IMR-90 (cell line): ENCODE measurements around the gene DENND1B.

Source experiments
- BHLHE40 ChIP-seq: fragments of 150-350 bp; IDR thresholded peaks from 2 replicates; pipeline ENCODE4 v1.6.1; 2016; ENCODE audit warnings: mild to moderate bottlenecking, low read depth, low read length
- CEBPB ChIP-seq: IDR thresholded peaks from 2 replicates; pipeline ENCODE4 v1.6.1; 2012; ENCODE audit warnings: low read depth, low read length, improper control_type of control experiment
- CHD1 ChIP-seq: IDR thresholded peaks from 2 replicates; pipeline ENCODE4 v1.6.1; 2012; ENCODE audit warnings: low read depth, low read length, improper control_type of control experiment
- FOS ChIP-seq: fragments of 150-350 bp; IDR thresholded peaks from 2 replicates; pipeline ENCODE4 v1.6.1; 2016; ENCODE audit warnings: low read depth, low read length
- MAZ ChIP-seq: IDR thresholded peaks from 2 replicates; pipeline ENCODE4 v1.6.1; 2012; ENCODE audit warnings: low read depth, mild to moderate bottlenecking, low read length, improper control_type of control experiment, moderate library complexity, borderline replicate concordance
- MXI1 ChIP-seq: IDR thresholded peaks from 2 replicates; pipeline ENCODE4 v1.6.1; 2012; ENCODE audit warnings: low read depth, mild to moderate bottlenecking, low read length, moderate library complexity, borderline replicate concordance
- NFE2L2 ChIP-seq: fragments of 150-350 bp; IDR thresholded peaks from 2 replicates; pipeline ENCODE4 v1.6.1; 2016; ENCODE audit warnings: low read depth, mild to moderate bottlenecking, low read length
- POLR2A ChIP-seq: IDR thresholded peaks from 2 replicates; pipeline ENCODE4 v1.6.1; 2012; ENCODE audit warnings: mild to moderate bottlenecking, low read depth, low read length
- RAD21 ChIP-seq: IDR thresholded peaks from 2 replicates; pipeline ENCODE4 v1.6.1; 2012; ENCODE audit warnings: low read length, improper control_type of control experiment
- RFX5 ChIP-seq: IDR thresholded peaks from 2 replicates; pipeline ENCODE4 v1.8.0; 2012; ENCODE audit warnings: low read depth, mild to moderate bottlenecking, low read length, moderate library complexity
- SMC3 ChIP-seq: fragments of 150-350 bp; IDR thresholded peaks from 2 replicates; pipeline ENCODE4 v1.6.1; 2016; ENCODE audit warnings: low read depth, mild to moderate bottlenecking, antibody characterized with exemption, low read length, moderate library complexity
- USF2 ChIP-seq: fragments of 150-350 bp; IDR thresholded peaks from 2 replicates; pipeline ENCODE4 v1.6.1; 2017; ENCODE audit warnings: mild to moderate bottlenecking, antibody characterized with exemption, low read length, low read depth
- TF ChIP-seq, protein P1 (sequence below): conservative IDR thresholded peaks from 2 replicates; pipeline ENCODE4 v1.5.1; 2012; ENCODE audit warnings: mild to moderate bottlenecking, low read depth, low read length, improper control_type of control experiment

- no peak for TF ChIP-seq BHLHE40
- TF ChIP-seq, protein P1, sequence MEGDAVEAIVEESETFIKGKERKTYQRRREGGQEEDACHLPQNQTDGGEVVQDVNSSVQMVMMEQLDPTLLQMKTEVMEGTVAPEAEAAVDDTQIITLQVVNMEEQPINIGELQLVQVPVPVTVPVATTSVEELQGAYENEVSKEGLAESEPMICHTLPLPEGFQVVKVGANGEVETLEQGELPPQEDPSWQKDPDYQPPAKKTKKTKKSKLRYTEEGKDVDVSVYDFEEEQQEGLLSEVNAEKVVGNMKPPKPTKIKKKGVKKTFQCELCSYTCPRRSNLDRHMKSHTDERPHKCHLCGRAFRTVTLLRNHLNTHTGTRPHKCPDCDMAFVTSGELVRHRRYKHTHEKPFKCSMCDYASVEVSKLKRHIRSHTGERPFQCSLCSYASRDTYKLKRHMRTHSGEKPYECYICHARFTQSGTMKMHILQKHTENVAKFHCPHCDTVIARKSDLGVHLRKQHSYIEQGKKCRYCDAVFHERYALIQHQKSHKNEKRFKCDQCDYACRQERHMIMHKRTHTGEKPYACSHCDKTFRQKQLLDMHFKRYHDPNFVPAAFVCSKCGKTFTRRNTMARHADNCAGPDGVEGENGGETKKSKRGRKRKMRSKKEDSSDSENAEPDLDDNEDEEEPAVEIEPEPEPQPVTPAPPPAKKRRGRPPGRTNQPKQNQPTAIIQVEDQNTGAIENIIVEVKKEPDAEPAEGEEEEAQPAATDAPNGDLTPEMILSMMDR, result no peak
- no peak for TF ChIP-seq POLR2A
- TF ChIP-seq CHD1, result no peak
- TF ChIP-seq MXI1, result no peak
- TF ChIP-seq FOS, result no peak
- TF ChIP-seq CEBPB, result no peak
- TF ChIP-seq RAD21, result no peak
- TF ChIP-seq SMC3, result no peak
- no peak for TF ChIP-seq USF2
- no peak for TF ChIP-seq RFX5
- no peak for TF ChIP-seq NFE2L2
- no peak for TF ChIP-seq MAZ
Observed at GRCh38 chr1:197496722-197497121, 278.6 kb downstream of the DENND1B start.
